ENCODE data around the gene NMUR2. TPM values are rescaled to one million over a fixed set of nuclear protein-coding genes. Genes with fewer than 3 reads are reported as not detected.

NMUR2 gene
- total and polyA plus RNA-seq, 2 donors = 0.05 to 0.23 TPM

DNA sequence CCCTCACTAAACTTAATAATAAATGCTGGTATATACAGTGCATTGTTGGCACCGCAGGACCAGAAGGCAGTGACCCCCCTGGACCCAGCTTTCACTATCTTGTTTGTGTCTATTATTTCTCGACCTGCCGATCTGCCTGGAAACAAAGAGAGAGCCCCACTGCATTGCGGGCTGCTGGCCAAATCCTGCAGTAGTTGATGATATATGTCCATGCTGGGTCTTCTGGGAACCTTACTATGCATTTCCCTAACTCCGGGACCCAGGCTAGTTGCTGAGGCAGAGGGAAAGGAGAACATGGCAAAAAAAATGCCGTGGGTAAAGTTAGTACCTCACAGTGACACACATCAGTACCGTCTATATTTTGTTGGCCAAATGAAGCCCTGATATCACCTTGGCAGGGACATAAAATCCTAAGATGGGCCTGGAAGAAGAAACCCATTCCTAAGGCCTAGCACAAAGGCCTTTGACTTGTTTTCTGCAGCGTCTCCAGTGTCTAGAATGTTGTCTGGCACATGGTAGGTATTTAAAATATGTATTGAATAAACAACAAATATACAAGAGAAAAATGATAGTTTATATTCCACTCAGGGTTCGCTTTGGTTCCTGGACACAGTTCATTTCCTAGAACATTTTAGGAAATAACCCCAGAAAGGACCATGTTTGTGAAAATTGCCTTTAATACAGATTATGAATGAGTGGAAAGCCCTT lies 46.1 kb downstream of the NMUR2 start:
- DNase-seq (ENCODE audit: low read depth in 6 of 9, low spot score in 9 of 9) = no peak
- Histone ChIP-seq H3K27me3 (ENCODE audit: control insufficient read depth in 2 of 2, insufficient read depth in 1 of 2, low read length in 1 of 2) (no peaks in the 10 kb centered on the region), H3K4me1 (ENCODE audit: control insufficient read depth in 2 of 2, insufficient read depth in 2 of 2, low read length in 2 of 2) (no peaks in the 10 kb centered on the region), H3K36me3 (ENCODE audit: control insufficient read depth in 2 of 2, insufficient read depth in 2 of 2, low read length in 1 of 2) (no peaks in the 10 kb centered on the region), H3K9me3 (ENCODE audit: control insufficient read depth in 2 of 2, insufficient read depth in 1 of 2, low read length in 1 of 2) (no peaks in the 10 kb centered on the region), H3K4me3 (ENCODE audit: low read length in 2 of 2) (no peak overlapping the region), H3K27ac (ENCODE audit: low read depth in 1 of 2, low read length in 1 of 2) (no peak overlapping the region)
- 89% methylated on average over 9 of the region's 9 CpGs for WGBS

DNA sequence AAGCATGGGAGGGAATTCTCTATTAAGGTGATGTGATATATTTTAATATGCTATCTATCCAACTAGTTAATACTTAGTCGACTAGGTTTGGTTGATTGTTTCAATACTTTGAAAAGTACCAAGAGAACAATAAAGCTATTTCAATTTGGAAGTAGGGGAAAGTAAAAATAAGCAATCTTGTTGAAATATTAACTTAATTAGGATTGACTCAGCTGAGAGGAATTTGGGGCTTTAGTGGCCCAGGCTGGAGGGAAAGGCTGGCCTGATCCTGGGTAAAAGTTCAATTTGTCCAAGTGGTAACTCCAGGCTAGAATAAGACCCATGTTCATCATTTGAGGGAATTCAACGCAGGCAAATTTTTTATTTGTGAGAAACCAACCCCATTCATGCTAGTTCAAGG lies 48.6 kb downstream of the NMUR2 start:
- Histone ChIP-seq H3K4me3 (ENCODE audit: low read length in 2 of 2) (no peak overlapping the region), H3K4me1 (ENCODE audit: control insufficient read depth in 2 of 2, insufficient read depth in 2 of 2, low read length in 2 of 2) (no peaks in the 10 kb centered on the region), H3K36me3 (ENCODE audit: control insufficient read depth in 2 of 2, insufficient read depth in 2 of 2, low read length in 1 of 2) (no peaks in the 10 kb centered on the region), H3K27ac (ENCODE audit: low read depth in 1 of 2, low read length in 1 of 2) (no peak overlapping the region), H3K9me3 (ENCODE audit: control insufficient read depth in 2 of 2, insufficient read depth in 1 of 2, low read length in 1 of 2) (no peaks in the 10 kb centered on the region), H3K27me3 (ENCODE audit: control insufficient read depth in 2 of 2, insufficient read depth in 1 of 2, low read length in 1 of 2) (no peaks in the 10 kb centered on the region)
- no peak for DNase-seq (ENCODE audit: low read depth in 6 of 9, low spot score in 9 of 9)
- 95% methylated on average over 2 of the region's 2 CpGs for WGBS

DNA sequence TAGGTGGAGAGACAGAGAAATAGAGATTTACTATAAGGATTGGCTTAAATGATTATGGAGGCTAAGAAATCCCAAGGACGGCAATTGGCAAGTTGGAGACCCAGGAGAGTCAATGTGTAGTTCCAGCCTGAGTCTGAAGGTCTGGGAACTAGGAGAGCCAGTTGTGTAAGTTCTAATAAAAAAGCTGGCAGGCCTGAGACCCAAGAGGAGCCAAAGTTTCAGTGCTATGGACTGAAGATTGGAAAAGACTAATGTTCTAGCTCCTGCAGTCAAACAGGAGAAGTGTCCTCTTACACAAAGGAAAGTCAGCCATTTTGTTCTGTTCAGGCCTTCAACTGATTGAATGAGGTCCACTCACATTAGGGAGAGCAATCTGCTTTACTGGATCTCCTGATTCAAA lies 50.0 kb downstream of the NMUR2 start:
- no peaks in the 10 kb centered on the region for H3K36me3 ChIP-seq (ENCODE audit: control insufficient read depth in 2 of 2, insufficient read depth in 2 of 2, low read length in 1 of 2)
- no peak overlapping the region for H3K4me3 ChIP-seq (ENCODE audit: low read length in 2 of 2)
- 52% methylated on average over 1 of the region's 1 CpG for WGBS
- H3K4me1 ChIP-seq (ENCODE audit: control insufficient read depth in 2 of 2, insufficient read depth in 2 of 2, low read length in 2 of 2) = no peaks in the 10 kb centered on the region
- no peaks in the 10 kb centered on the region for H3K27me3 ChIP-seq (ENCODE audit: control insufficient read depth in 2 of 2, insufficient read depth in 1 of 2, low read length in 1 of 2)
- no peaks in the 10 kb centered on the region for H3K9me3 ChIP-seq (ENCODE audit: control insufficient read depth in 2 of 2, insufficient read depth in 1 of 2, low read length in 1 of 2)
- no peak for DNase-seq (ENCODE audit: low read depth in 6 of 9, low spot score in 9 of 9)
- H3K27ac ChIP-seq (ENCODE audit: low read depth in 1 of 2, low read length in 1 of 2) = no peak overlapping the region

DNA sequence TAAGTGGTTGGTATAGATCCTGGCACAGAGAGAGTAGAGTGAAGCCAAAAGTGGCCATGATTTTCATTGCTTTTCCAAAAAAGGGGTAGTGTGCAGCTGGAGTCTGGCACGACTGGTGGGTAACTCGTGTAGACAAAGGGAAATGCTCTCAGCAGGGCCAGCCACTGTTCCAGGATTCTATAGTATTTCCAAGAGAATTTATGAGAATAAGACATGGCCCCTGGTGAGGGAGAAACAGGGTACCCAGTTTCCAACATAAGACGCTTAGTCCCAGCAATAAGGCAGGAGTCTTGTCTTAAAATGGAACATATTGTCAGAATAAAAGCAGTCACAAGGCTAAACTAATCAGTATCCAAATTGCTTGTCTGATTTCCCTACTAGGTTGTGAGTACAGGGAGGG lies 52.1 kb downstream of the NMUR2 start:
- Histone ChIP-seq H3K36me3 (ENCODE audit: control insufficient read depth in 2 of 2, insufficient read depth in 2 of 2, low read length in 1 of 2) (no peaks in the 10 kb centered on the region), H3K27me3 (ENCODE audit: control insufficient read depth in 2 of 2, insufficient read depth in 1 of 2, low read length in 1 of 2) (no peaks in the 10 kb centered on the region), H3K4me3 (ENCODE audit: low read length in 2 of 2) (no peak overlapping the region), H3K27ac (ENCODE audit: low read depth in 1 of 2, low read length in 1 of 2) (no peak overlapping the region), H3K9me3 (ENCODE audit: control insufficient read depth in 2 of 2, insufficient read depth in 1 of 2, low read length in 1 of 2) (no peaks in the 10 kb centered on the region), H3K4me1 (ENCODE audit: control insufficient read depth in 2 of 2, insufficient read depth in 2 of 2, low read length in 2 of 2) (no peaks in the 10 kb centered on the region)
- WGBS = 85% methylated on average over 3 of the region's 3 CpGs
- DNase-seq (ENCODE audit: low read depth in 6 of 9, low spot score in 9 of 9) = no peak

DNA sequence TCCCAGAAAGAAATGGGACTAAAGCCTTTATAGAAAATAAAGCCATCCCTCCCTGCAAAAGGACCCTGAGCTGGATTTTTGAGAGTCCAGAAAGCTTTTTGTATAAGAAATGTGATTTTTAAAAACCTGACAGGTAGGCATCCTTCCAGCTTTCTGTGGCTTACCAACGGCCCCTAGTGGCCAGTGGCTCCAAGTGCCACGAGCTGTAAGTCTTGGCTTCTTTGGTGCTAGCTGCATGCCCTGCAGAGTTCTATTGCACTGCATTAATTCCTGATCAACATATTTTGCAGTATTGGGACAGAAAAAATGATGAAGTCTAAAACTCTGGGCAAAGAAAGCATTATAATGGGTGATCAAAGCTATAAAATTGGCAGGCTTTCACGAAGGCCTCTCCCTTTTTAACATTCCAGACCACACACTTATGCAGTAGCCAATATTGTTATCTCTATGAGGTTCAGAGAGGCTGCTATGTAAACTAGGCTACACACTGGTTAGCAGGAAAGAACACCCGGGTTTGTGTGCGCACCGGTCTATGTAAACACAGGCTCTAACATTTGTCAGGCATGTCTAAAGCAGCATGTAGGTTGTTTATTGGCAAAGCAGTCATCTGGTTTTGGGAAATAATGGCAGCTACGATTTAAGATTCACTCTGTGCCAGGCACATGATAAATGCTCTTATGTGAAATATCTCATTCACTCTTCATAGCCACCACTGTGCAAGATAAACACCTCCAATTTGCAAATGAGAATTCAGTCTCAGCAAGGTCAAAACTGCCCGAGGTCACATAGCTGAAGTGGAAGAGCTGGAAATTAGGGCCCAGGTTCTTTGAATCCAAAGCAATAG lies 55.2 kb downstream of the NMUR2 start:
- no peak overlapping the region for H3K27ac ChIP-seq (ENCODE audit: low read depth in 1 of 2, low read length in 1 of 2)
- 51% methylated on average over 8 of the region's 8 CpGs for WGBS
- H3K4me1 ChIP-seq (ENCODE audit: control insufficient read depth in 2 of 2, insufficient read depth in 2 of 2, low read length in 2 of 2) = no peaks in the 10 kb centered on the region
- peak in 3 of 9 donors; percentile 3 to 5 (median 4) for DNase-seq (ENCODE audit: low read depth in 6 of 9, low spot score in 9 of 9)
- H3K27me3 ChIP-seq (ENCODE audit: control insufficient read depth in 2 of 2, insufficient read depth in 1 of 2, low read length in 1 of 2) = no peaks in the 10 kb centered on the region
- H3K9me3 ChIP-seq (ENCODE audit: control insufficient read depth in 2 of 2, insufficient read depth in 1 of 2, low read length in 1 of 2) = no peaks in the 10 kb centered on the region
- H3K36me3 ChIP-seq (ENCODE audit: control insufficient read depth in 2 of 2, insufficient read depth in 2 of 2, low read length in 1 of 2) = no peaks in the 10 kb centered on the region
- no peak overlapping the region for H3K4me3 ChIP-seq (ENCODE audit: low read length in 2 of 2)
